ENCODE data around the gene GRPEL1.

DNA sequence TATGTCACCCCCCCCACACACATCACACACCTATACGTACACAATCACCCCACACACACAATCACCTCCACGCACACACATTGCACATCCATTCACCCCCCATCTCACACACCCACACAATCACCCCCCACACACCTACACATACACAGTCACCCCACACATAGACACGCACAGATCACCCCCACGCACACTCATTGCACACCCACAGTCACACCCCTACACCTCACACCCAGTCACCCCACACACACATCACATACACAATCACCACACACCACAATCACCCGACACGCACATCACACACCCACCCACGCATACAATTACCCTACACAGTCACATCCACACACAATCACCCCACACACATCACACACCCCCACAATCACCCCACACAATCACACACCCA is 40.6 kb downstream of the GRPEL1 start:
- TF ChIP-seq CTCF (IDR thresholded peaks at IDR 0.05; ENCODE audit: control extremely low read depth in 1 of 3, insufficient read depth in 1 of 3, low read depth in 1 of 3, low read length in 3 of 3): no peak
- no peak for TF ChIP-seq POLR2A (IDR thresholded peaks at IDR 0.05; ENCODE audit: control extremely low read depth in 1 of 2, low read depth in 2 of 2, low read length in 2 of 2)
- TF ChIP-seq POLR2AphosphoS5 (IDR thresholded peaks at IDR 0.05; ENCODE audit: low read depth, low read length): no peak
- TF ChIP-seq POU5F1 (IDR thresholded peaks at IDR 0.05; ENCODE audit: low read depth, low read length): no peak
